Measurements from ENCODE around the gene SLC49A3. TPM values are rescaled to one million over a fixed set of nuclear protein-coding genes. Genes with fewer than 3 reads are reported as not detected.

Gene SLC49A3
- total and polyA plus RNA-seq, 2 experiments from 2014 or later = 1.3 to 3.7 TPM

DNA sequence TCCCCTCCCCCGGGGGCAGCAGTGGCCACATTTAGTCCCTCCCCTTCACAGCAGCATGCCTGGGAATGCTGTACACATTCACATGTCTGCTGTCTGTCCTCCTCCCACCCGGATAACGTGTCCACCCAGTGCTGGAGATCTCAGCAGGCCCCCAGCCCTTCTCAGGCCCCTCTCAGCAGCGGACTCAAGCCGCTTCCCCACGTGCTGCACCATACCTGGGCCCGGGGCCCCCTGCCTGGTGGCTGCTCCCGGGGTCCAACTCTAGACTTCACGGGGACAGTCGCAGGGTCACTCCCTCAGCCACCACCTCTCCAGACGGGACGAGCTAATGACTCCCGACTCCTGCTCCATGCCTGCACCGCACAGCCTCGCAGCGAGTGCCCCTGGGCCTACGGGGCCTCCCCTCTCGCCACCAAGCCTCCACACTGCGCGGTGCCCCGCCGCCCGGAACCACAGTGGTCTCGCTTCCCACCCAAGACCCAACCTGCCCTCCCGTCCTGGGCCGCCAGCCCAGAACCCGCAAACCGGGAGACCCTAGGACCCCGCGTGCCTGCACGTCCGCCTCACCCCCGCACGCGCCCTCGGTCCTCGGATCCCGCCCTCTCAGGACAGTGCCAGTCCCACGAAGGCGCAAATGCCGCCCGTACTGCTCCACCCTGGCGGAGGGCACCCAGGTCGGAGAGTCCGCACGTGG is 15.4 kb upstream of the SLC49A3 start:
- no peaks in the 10 kb centered on the region for H3K9me2 ChIP-seq (ENCODE audit: insufficient read depth)
- Mint-ChIP-seq H3K27me3 (ENCODE audit: insufficient read depth, low read depth, poor library complexity) (peaks cover 18% of the 10 kb centered on the region), H3K9me3 (no peaks in the 10 kb centered on the region), H3K36me3 (ENCODE audit: low read depth) (peaks cover 8% of the 10 kb centered on the region), H3K4me3 (no peak overlapping the region), H3K27ac (no peak overlapping the region), H3K4me1 (peaks cover 9% of the 10 kb centered on the region; the same call in 2 of the 3 replicates)
- no peak overlapping the region for H2AFZ ChIP-seq
- DNase-seq (ENCODE audit: low spot score) (no peak), ATAC-seq (no peak)
- H3K27me3 ChIP-seq (ENCODE audit: insufficient read depth) = peaks cover 6% of the 10 kb centered on the region; the same call in 1 of the 2 replicates
- H3K4me1 ChIP-seq (ENCODE audit: insufficient read depth) = no peaks in the 10 kb centered on the region
- H3K79me2 ChIP-seq (replicated peaks; ENCODE audit: insufficient read depth) = peaks cover 14% of the 10 kb centered on the region
- no peaks in the 10 kb centered on the region for H3F3A ChIP-seq (replicated peaks; ENCODE audit: low read depth)
- H4K20me1 ChIP-seq (replicated peaks; ENCODE audit: insufficient read depth) = peaks cover 5% of the 10 kb centered on the region; the same call in 1 of the 2 replicates
- no peaks in the 10 kb centered on the region for H3K36me3 ChIP-seq (ENCODE audit: insufficient read depth)
- no peak overlapping the region for H3K27ac ChIP-seq (ENCODE audit: low read depth)
- no peak overlapping the region for H3K4me2 ChIP-seq
- TF ChIP-seq, protein P1, sequence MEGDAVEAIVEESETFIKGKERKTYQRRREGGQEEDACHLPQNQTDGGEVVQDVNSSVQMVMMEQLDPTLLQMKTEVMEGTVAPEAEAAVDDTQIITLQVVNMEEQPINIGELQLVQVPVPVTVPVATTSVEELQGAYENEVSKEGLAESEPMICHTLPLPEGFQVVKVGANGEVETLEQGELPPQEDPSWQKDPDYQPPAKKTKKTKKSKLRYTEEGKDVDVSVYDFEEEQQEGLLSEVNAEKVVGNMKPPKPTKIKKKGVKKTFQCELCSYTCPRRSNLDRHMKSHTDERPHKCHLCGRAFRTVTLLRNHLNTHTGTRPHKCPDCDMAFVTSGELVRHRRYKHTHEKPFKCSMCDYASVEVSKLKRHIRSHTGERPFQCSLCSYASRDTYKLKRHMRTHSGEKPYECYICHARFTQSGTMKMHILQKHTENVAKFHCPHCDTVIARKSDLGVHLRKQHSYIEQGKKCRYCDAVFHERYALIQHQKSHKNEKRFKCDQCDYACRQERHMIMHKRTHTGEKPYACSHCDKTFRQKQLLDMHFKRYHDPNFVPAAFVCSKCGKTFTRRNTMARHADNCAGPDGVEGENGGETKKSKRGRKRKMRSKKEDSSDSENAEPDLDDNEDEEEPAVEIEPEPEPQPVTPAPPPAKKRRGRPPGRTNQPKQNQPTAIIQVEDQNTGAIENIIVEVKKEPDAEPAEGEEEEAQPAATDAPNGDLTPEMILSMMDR (conservative IDR thresholded peaks at IDR 0.05; ENCODE audit: low read depth in 2 of 2) = no peak
- TF ChIP-seq JUNB (IDR thresholded peaks at IDR 0.05; ENCODE audit: unreplicated experiment) = no peak
- no peak for TF ChIP-seq NANOG (IDR thresholded peaks at IDR 0.05; ENCODE audit: borderline replicate concordance)
- no peak for TF ChIP-seq ZNF114 (CRISPR knock-in tag; IDR thresholded peaks at IDR 0.05)
- H3K4me3 ChIP-seq = no peak overlapping the region

DNA sequence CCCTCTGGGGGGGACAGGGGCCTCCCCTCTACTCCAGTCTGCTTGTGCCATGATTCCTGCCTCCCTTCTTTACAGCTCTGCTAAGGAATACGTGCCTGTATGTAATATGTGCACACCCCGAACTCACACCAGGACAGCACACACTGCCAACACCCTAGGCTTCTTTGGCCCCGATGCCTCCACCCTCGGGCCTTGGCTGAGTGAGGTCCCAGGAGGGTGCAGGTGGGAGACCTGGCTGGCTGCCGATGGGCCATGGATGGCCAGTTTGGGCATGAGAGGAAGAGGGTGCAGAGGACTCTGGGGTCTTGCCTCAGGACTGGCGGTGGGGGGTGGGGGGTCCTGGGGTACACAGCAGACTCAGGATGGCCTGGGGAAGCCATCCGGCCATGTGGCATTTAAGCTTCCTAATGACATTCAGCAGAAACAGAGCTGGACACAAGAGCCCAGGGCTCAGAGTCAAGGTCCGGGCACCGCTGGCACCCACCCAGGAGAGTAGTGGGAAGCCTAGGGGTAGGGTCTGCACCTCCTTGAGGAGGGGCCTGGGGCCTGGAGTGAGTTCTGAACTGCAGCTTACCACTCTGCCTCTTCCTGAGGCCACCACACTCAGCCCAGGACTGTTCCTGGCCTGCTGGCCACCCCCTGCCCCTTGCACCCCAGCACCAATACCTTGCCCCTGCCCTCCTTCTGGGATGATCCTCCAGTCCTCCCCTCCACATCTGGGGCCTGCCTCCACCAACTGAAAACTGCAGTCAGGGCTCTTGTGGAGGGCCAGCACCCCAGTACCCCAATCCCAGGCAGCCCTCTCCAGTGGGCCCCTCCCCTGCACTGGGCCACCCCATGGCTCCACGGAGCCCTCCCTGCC is 14.6 kb upstream of the SLC49A3 start:
- ATAC-seq (no peak), DNase-seq (ENCODE audit: low spot score) (no peak)
- H3K27me3 ChIP-seq (ENCODE audit: insufficient read depth) = peaks cover 6% of the 10 kb centered on the region; the same call in 1 of the 2 replicates
- no peaks in the 10 kb centered on the region for H3K36me3 ChIP-seq (ENCODE audit: insufficient read depth)
- H3K4me1 ChIP-seq (ENCODE audit: insufficient read depth) = no peaks in the 10 kb centered on the region
- H3F3A ChIP-seq (replicated peaks; ENCODE audit: low read depth) = no peaks in the 10 kb centered on the region
- Mint-ChIP-seq H3K36me3 (ENCODE audit: low read depth) (peaks cover 1% of the 10 kb centered on the region; the same call in 2 of the 3 replicates), H3K9me3 (no peaks in the 10 kb centered on the region), H3K4me1 (peaks cover 7% of the 10 kb centered on the region; the same call in 2 of the 3 replicates), H3K27me3 (ENCODE audit: insufficient read depth, low read depth, poor library complexity) (peaks cover 18% of the 10 kb centered on the region), H3K4me3 (no peak overlapping the region), H3K27ac (no peak overlapping the region)
- H2AFZ ChIP-seq = no peak overlapping the region
- peaks cover 9% of the 10 kb centered on the region for H3K79me2 ChIP-seq (replicated peaks; ENCODE audit: insufficient read depth)
- no peak overlapping the region for H3K27ac ChIP-seq (ENCODE audit: low read depth)
- H3K4me2 ChIP-seq = no peak overlapping the region
- no peak overlapping the region for H3K4me3 ChIP-seq
- H3K9me2 ChIP-seq (ENCODE audit: insufficient read depth) = no peaks in the 10 kb centered on the region
- H4K20me1 ChIP-seq (replicated peaks; ENCODE audit: insufficient read depth) = peaks cover 2% of the 10 kb centered on the region; the same call in 1 of the 2 replicates
- TF ChIP-seq EZH2 (IDR thresholded peaks at IDR 0.05; ENCODE audit: low read depth, unreplicated experiment) (no peak), STAT1 (IDR thresholded peaks at IDR 0.05; ENCODE audit: unreplicated experiment) (no peak), NANOG (IDR thresholded peaks at IDR 0.05; ENCODE audit: borderline replicate concordance) (no peak), ZNF331 (CRISPR knock-in tag; IDR thresholded peaks at IDR 0.05; ENCODE audit: low read depth) (no peak), ZNF114 (CRISPR knock-in tag; IDR thresholded peaks at IDR 0.05) (no peak), POLR2AphosphoS5 (IDR thresholded peaks at IDR 0.05; ENCODE audit: low read depth) (no peak)
- TF ChIP-seq, protein P1 (conservative IDR thresholded peaks at IDR 0.05; ENCODE audit: low read depth in 2 of 2) = no peak
- TF ChIP-seq, protein P2, sequence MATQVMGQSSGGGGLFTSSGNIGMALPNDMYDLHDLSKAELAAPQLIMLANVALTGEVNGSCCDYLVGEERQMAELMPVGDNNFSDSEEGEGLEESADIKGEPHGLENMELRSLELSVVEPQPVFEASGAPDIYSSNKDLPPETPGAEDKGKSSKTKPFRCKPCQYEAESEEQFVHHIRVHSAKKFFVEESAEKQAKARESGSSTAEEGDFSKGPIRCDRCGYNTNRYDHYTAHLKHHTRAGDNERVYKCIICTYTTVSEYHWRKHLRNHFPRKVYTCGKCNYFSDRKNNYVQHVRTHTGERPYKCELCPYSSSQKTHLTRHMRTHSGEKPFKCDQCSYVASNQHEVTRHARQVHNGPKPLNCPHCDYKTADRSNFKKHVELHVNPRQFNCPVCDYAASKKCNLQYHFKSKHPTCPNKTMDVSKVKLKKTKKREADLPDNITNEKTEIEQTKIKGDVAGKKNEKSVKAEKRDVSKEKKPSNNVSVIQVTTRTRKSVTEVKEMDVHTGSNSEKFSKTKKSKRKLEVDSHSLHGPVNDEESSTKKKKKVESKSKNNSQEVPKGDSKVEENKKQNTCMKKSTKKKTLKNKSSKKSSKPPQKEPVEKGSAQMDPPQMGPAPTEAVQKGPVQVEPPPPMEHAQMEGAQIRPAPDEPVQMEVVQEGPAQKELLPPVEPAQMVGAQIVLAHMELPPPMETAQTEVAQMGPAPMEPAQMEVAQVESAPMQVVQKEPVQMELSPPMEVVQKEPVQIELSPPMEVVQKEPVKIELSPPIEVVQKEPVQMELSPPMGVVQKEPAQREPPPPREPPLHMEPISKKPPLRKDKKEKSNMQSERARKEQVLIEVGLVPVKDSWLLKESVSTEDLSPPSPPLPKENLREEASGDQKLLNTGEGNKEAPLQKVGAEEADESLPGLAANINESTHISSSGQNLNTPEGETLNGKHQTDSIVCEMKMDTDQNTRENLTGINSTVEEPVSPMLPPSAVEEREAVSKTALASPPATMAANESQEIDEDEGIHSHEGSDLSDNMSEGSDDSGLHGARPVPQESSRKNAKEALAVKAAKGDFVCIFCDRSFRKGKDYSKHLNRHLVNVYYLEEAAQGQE (IDR thresholded peaks at IDR 0.05; ENCODE audit: unreplicated experiment) = no peak
